Muscle of leg (tissue), 11 donors: ENCODE data around the gene DERL3. TPM values are rescaled to one million over a fixed set of nuclear protein-coding genes. Genes with fewer than 3 reads are reported as not detected.

ENCODE experiments used
- DNase-seq: peaks from one replicate; pipeline ENCODE4 v3.0.0; 2013
- H3K27ac ChIP-seq: one replicate; pipeline ENCODE4 v1.5.1; 2013; ENCODE audit warnings: mild to moderate bottlenecking, low read length, control low read depth
- H3K27me3 ChIP-seq: one replicate; pipeline ENCODE4 v1.6.1; 2013; ENCODE audit warnings: low read length; ENCODE audit not compliant: control insufficient read depth, insufficient read depth
- H3K36me3 ChIP-seq: one replicate; pipeline ENCODE4 v1.6.1; 2013; ENCODE audit warnings: low read length; ENCODE audit not compliant: control insufficient read depth, insufficient read depth
- H3K4me1 ChIP-seq: one replicate; pipeline ENCODE4 v1.6.1; 2013; ENCODE audit warnings: low read length; ENCODE audit not compliant: control insufficient read depth, insufficient read depth
- H3K4me3 ChIP-seq: one replicate; pipeline ENCODE4 v1.5.1; 2013; ENCODE audit warnings: low read length, control low read depth
- H3K9me3 ChIP-seq: replicated peaks from 2 replicates; pipeline ENCODE4 v1.6.1; 2013; ENCODE audit warnings: low read depth, low read length; ENCODE audit not compliant: control insufficient read depth
- WGBS: methylation state at CpG from one replicate; pipeline ENCODE4 v1.1.5; 2013; ENCODE audit warnings: missing lambda C conversion rate; ENCODE audit not compliant: insufficient coverage; 5-methylcytosine and 5-hydroxymethylcytosine counted together
- polyA plus RNA-seq, 8 donors: library from polyadenylated mRNA; unstranded; fragments of 120-200 nt; gene quantifications; one replicate each; pipeline versions ENCODE4 v1.2.1 to v1.2.3, GENCODE V29; 2013; ENCODE audit warnings: inconsistent platforms in 1 of 8, low replicate concordance in 1 of 8; ENCODE audit not compliant: insufficient read length in 8 of 8, insufficient read depth in 1 of 8
- total RNA-seq: library from RNA; stranded (reverse); fragments of 120-200 nt; gene quantifications from one replicate; pipeline ENCODE4 v1.2.4, GENCODE V29; 2013

Gene DERL3
- total and polyA plus RNA-seq, 9 donors: 0.62 to 1.8 (median 1.5) TPM

- WGBS: 44% methylated on average over 2 of the region's 4 CpGs
- DNase-seq: no peak
- no peaks in the 10 kb centered on the region for H3K9me3 ChIP-seq
- H3K27ac ChIP-seq: no peak overlapping the region
- H3K4me1 ChIP-seq: peaks cover 51% of the 10 kb centered on the region
- peaks cover 38% of the 10 kb centered on the region for H3K36me3 ChIP-seq
- H3K4me3 ChIP-seq: no peak overlapping the region
- H3K27me3 ChIP-seq: no peaks in the 10 kb centered on the region
These were observed 49.2 kb downstream of the DERL3 start for GRCh38 chr22:23789638-23790037.

GRCh38 chr22:23789121-23789520, 49.7 kb downstream of the DERL3 start:
- Histone ChIP-seq H3K9me3 (no peaks in the 10 kb centered on the region), H3K27me3 (no peaks in the 10 kb centered on the region), H3K4me3 (no peak overlapping the region), H3K4me1 (peaks cover 51% of the 10 kb centered on the region), H3K27ac (no peak overlapping the region), H3K36me3 (peaks cover 32% of the 10 kb centered on the region)
- 67% methylated on average over 1 of the region's 4 CpGs for WGBS
- no peak for DNase-seq

GRCh38 chr22:23787910-23788309, 50.9 kb downstream of the DERL3 start:
- no peaks in the 10 kb centered on the region for H3K9me3 ChIP-seq
- H3K27ac ChIP-seq: peak overlapping the region; percentile 74
- peaks cover 51% of the 10 kb centered on the region for H3K4me1 ChIP-seq
- peak overlapping the region; percentile 55 for H3K4me3 ChIP-seq
- no peaks in the 10 kb centered on the region for H3K27me3 ChIP-seq
- H3K36me3 ChIP-seq: peaks cover 27% of the 10 kb centered on the region
- DNase-seq: no peak
- WGBS: no CpG with 5 or more reads among the region's 3 CpGs

GRCh38 chr22:23787600-23787896, 51.3 kb downstream of the DERL3 start:
- WGBS: 0% methylated on average over 3 of the region's 5 CpGs
- H3K4me1 ChIP-seq: peaks cover 48% of the 10 kb centered on the region

GRCh38 chr22:23786752-23787599, 51.8 kb downstream of the DERL3 start, which contains the start of gene SMARCB1:
SMARCB1 (plus strand) TSS chr22:23786966; CDS start chr22:23787170, 204 bp downstream.
- no peaks in the 10 kb centered on the region for H3K27me3 ChIP-seq
- peak; percentile 98 for DNase-seq
- peak within 1 kb of the TSS; percentile 97 for H3K27ac ChIP-seq
- H3K9me3 ChIP-seq: no peaks in the 10 kb centered on the region
- WGBS: under 1% methylated on average over 97 of the region's 97 CpGs
- peaks cover 46% of the 10 kb centered on the region for H3K4me1 ChIP-seq
- H3K36me3 ChIP-seq: peaks cover 19% of the 10 kb centered on the region
- H3K4me3 ChIP-seq: peak within 1 kb of the TSS; percentile 75

More at GRCh38 chr22:23787600-23787896, 51.3 kb downstream of the DERL3 start:
- H3K4me3 ChIP-seq: peak overlapping the region; percentile 55
- H3K27me3 ChIP-seq: no peaks in the 10 kb centered on the region
- peaks cover 24% of the 10 kb centered on the region for H3K36me3 ChIP-seq
- H3K9me3 ChIP-seq: no peaks in the 10 kb centered on the region
- DNase-seq: no peak
- H3K27ac ChIP-seq: peak overlapping the region; percentile 74

GRCh38 chr22:23786261-23786710, 52.5 kb downstream of the DERL3 start:
- Histone ChIP-seq H3K36me3 (peaks cover 12% of the 10 kb centered on the region), H3K4me1 (peaks cover 46% of the 10 kb centered on the region), H3K27me3 (no peaks in the 10 kb centered on the region), H3K4me3 (peak overlapping the region; percentile 32), H3K9me3 (no peaks in the 10 kb centered on the region), H3K27ac (peak overlapping the region; percentile 97)
- 0% methylated on average over 1 of the region's 9 CpGs for WGBS
- DNase-seq: no peak

Other genes with a start within 250 kb of the DERL3 start
- gene DRICH1, start 206.7 kb downstream of the DERL3 start, total RNA-seq: 0.71 TPM
- 1 to 10 TPM in 1 of 8 donors, under 1 TPM in 7; 0.43 to 1.1 (median 0.48) TPM for gene DRICH1, start 206.7 kb downstream of the DERL3 start, polyA plus RNA-seq
- gene RGL4, start 148.0 kb downstream of the DERL3 start, total RNA-seq: 0.13 TPM
- gene RGL4, start 148.0 kb downstream of the DERL3 start, polyA plus RNA-seq: 1 to 10 TPM in 7 of 8 donors, under 1 TPM in 1; 0.84 to 2.4 (median 1.4) TPM
- gene ZNF70, start 87.9 kb downstream of the DERL3 start, total RNA-seq: 5.2 TPM
- gene ZNF70, start 87.9 kb downstream of the DERL3 start, polyA plus RNA-seq: 1 to 10 TPM; 3.9 to 6.9 (median 4.9) TPM
- 0.40 TPM for gene VPREB3, start 84.6 kb downstream of the DERL3 start, total RNA-seq
- 1 to 10 TPM in 5 of 8 donors, under 1 TPM in 2, not detected in 1; 0.60 to 2.1 (median 1.1) TPM for gene VPREB3, start 84.6 kb downstream of the DERL3 start, polyA plus RNA-seq
- gene C22orf15, start 76.0 kb downstream of the DERL3 start, total RNA-seq: 0.66 TPM
- under 1 TPM; 0.14 to 0.65 (median 0.43) TPM for gene C22orf15, start 76.0 kb downstream of the DERL3 start, polyA plus RNA-seq
- 47.8 TPM for gene CHCHD10, start 71.0 kb downstream of the DERL3 start, total RNA-seq
- 10 to 100 TPM; 36.7 to 78.7 (median 50.0) TPM for gene CHCHD10, start 71.0 kb downstream of the DERL3 start, polyA plus RNA-seq
- 8.9 TPM for gene MMP11, start 66.2 kb downstream of the DERL3 start, total RNA-seq
- gene MMP11, start 66.2 kb downstream of the DERL3 start, polyA plus RNA-seq: 10 to 100 TPM in 5 of 8 donors, 1 to 10 TPM in 3; 5.6 to 16.8 (median 12.1) TPM
- 43.0 TPM for gene SMARCB1, start 52.0 kb downstream of the DERL3 start, total RNA-seq
- gene SMARCB1, start 52.0 kb downstream of the DERL3 start, polyA plus RNA-seq: 100 to 1,000 TPM in 2 of 8 donors, 10 to 100 TPM in 6; 62.4 to 114 (median 84.7) TPM
- 6.2 TPM for gene SLC2A11, start 18.9 kb upstream of the DERL3 start, total RNA-seq
- gene SLC2A11, start 18.9 kb upstream of the DERL3 start, polyA plus RNA-seq: 1 to 10 TPM; 2.8 to 8.4 (median 6.1) TPM
- gene MIF, start 55.4 kb upstream of the DERL3 start, total RNA-seq: 179 TPM
- gene MIF, start 55.4 kb upstream of the DERL3 start, polyA plus RNA-seq: 100 to 1,000 TPM; 123 to 209 (median 180) TPM
- 4.5 TPM for gene GSTT2B, start 122.2 kb upstream of the DERL3 start, total RNA-seq
- gene GSTT2B, start 122.2 kb upstream of the DERL3 start, polyA plus RNA-seq: 10 to 100 TPM in 2 of 8 donors, 1 to 10 TPM in 6; 1.4 to 44.5 (median 6.5) TPM
- gene DDTL, start 127.9 kb upstream of the DERL3 start, total RNA-seq: 0.80 TPM
- 1 to 10 TPM; 2.9 to 6.5 (median 4.1) TPM for gene DDTL, start 127.9 kb upstream of the DERL3 start, polyA plus RNA-seq
- 70.3 TPM for gene DDT, start 135.4 kb upstream of the DERL3 start, total RNA-seq
- 10 to 100 TPM; 39.8 to 78.8 (median 58.3) TPM for gene DDT, start 135.4 kb upstream of the DERL3 start, polyA plus RNA-seq
- 0.18 TPM for gene GSTT2, start 141.1 kb upstream of the DERL3 start, total RNA-seq
- gene GSTT2, start 141.1 kb upstream of the DERL3 start, polyA plus RNA-seq: 1 to 10 TPM in 4 of 8 donors, under 1 TPM in 3, not detected in 1; 0.28 to 2.0 (median 1.0) TPM
- not detected for gene GSTT4, start 166.4 kb upstream of the DERL3 start, total RNA-seq
- gene GSTT4, start 166.4 kb upstream of the DERL3 start, polyA plus RNA-seq: under 1 TPM in 1 of 8 donors, not detected in 7; 0.12 TPM
- 24.4 TPM for gene CABIN1, start 172.3 kb upstream of the DERL3 start, total RNA-seq
- 10 to 100 TPM; 25.9 to 38.2 (median 30.1) TPM for gene CABIN1, start 172.3 kb upstream of the DERL3 start, polyA plus RNA-seq